ENCODE measurements around the gene EVL. TPM values are rescaled to one million over a fixed set of nuclear protein-coding genes. Genes with fewer than 3 reads are reported as not detected.
"Not testable (repeated sequence)": the region's sequence is repeated elsewhere in the genome, so short reads cannot be mapped to it uniquely, and the experiment has no call there.

EVL gene
- polyA plus RNA-seq (ENCODE audit: insufficient read length in 4 of 4) = 100 to 1,000 TPM; 109 to 184 (median 136) TPM

GRCh38 chr14:100065111-100065871 lies at the start of gene EVL:
EVL (plus strand) TSS chr14:100065422; CDS start chr14:100065501, 79 bp downstream.
- no peak for DNase-seq (ENCODE audit: low read depth in 4 of 4, low spot score in 3 of 4)

DNA sequence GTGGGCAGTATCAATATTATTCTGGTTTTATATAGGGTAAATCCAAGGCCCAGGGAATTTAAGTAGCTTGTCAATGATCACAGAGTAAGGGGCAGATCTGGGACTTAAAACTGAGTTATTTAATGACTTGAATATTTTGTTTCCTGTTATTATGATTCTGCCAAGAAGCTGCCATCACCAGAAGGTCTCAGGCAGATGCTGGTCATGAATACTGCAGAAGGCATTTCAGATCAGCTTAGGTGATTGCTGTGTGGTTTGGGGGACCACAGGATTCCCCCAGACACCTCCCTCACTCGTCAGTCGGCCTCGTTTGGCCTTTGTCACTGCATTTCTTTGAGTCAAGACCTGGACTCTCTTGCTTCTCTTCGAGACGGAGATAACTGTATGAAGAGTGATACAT lies 47.7 kb upstream of the EVL start:
- no peak for DNase-seq (ENCODE audit: low read depth in 4 of 4, low spot score in 3 of 4)

- DNase-seq (ENCODE audit: low read depth in 4 of 4, low spot score in 3 of 4) = no peak
Observed at GRCh38 chr14:100018054-100018453, 47.2 kb upstream of the EVL start.

DNA sequence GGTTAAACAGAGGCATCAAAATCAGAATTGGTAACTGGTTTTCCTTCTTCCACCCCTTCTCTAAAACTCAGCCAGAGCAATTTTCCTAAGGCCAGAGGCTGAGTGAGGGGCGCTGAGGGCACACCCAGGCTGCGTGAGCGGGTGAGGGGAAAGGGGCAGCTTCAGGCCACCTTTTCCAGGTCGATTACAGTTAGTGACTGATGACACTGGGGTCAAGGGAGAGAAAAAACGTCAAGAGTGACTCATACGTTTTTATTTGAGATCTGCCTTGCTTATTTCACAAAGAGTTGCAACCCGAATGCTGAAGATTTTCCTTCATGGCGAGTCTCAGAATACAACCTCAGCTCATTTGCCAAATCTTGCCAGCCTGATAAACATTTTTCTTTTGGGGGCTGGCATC lies 46.7 kb upstream of the EVL start:
- no peak for DNase-seq (ENCODE audit: low read depth in 4 of 4, low spot score in 3 of 4)

DNA sequence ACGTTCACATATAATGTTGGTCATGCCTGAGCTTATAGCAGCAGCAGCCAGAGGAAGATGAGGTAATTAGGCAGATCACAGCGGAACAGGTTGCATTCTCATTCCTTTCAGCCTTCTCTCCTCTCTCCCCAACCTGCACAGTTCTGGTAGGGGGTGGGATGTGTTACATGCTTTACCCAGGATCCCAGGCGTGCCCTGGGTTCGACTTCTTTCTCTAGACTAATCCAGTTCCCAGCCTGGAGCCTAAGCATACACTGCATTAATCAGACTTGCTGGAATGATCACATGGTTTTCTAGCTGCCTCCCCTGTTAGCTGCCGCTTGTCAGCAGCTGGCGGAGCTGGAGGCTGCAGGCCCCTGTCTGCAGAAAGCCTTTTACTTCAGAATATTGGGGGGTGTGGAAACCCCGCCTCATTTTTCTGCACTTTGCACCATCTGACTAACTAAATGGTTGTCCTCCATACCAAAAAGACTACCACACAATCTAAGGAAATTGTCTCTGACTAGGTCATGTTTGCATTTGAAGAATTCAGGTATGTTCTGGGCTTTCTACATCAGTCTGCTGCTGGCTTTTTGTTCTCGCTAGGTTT lies 46.0 kb upstream of the EVL start:
- peak in 3 of 4 donors; percentile 35 to 48 (median 42) for DNase-seq (ENCODE audit: low read depth in 4 of 4, low spot score in 3 of 4)

- no peak for DNase-seq (ENCODE audit: low read depth in 4 of 4, low spot score in 3 of 4)
Observed at GRCh38 chr14:100020629-100021028, 44.6 kb upstream of the EVL start.

DNA sequence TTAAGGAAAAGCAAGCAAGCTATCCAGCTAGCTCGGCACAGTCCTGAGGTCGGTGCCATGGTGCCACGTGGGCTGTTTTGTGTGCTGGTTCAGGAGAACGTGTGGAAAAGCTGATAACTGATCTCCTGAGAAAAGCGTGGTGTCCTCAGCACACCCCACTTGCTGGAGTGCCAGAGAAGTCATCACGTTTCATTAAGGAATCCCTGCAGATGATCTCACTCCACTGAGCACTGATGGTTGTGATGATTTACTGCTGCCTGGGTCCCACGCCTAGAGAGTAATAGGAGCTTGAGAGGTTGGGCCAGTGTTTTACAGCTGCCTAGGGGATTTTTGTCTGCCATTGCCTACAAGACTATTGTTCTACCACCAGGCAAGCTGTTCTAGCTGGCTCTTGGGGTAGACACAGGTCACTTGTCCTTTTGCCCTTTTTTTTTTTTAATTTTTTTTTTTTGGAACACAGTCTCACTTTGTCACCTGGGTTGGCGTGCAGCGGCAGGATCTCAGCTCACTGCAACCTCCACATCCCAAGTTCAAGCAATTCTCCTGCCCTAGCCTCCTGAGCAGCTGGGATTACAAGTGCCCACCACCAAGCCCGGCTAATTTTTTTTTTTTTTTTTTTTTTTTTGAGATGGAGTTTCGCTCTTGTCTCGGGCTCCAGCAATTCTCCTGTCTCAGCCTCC lies 42.3 kb upstream of the EVL start:
- peak in 3 of 4 donors; percentile 38 to 59 (median 48) for DNase-seq (ENCODE audit: low read depth in 4 of 4, low spot score in 3 of 4)

- no peak for DNase-seq (ENCODE audit: low read depth in 4 of 4, low spot score in 3 of 4)
Observed at GRCh38 chr14:100025111-100025510, 40.1 kb upstream of the EVL start.

- no peak for DNase-seq (ENCODE audit: low read depth in 4 of 4, low spot score in 3 of 4)
Observed at GRCh38 chr14:100027771-100028490, 37.3 kb upstream of the EVL start.

DNA sequence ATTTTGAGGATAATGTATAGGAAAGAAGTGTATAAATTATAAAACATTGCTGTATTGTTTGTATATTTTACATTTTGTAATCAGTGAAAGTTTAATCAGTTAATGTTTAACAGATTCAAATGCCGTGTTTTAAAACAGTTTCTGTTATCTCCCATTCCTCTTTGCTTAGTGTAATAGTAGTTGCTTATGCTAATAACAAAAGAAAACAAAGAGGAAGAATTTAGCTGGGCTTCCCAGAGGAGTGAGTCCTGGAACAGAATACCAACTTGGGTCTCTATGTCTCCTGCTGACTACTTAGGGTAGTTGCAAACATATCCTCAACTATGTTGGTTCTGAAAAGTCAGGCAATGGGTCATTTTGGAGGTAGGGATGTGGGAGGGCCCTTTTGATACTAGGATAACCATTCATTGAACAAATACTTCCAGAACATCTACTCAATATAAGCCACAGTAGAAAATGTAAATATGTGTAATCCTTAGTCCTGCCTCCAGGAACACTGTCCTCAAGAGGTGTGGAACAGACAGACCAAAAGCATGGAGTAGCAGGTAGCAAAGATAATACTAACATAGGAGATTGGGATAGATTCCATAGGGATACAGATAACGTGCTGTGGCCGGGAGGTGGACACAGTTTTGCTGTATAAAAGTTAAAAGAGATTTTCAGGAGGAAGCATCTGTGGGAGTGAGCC lies 36.1 kb upstream of the EVL start:
- no peak for DNase-seq (ENCODE audit: low read depth in 4 of 4, low spot score in 3 of 4)

DNA sequence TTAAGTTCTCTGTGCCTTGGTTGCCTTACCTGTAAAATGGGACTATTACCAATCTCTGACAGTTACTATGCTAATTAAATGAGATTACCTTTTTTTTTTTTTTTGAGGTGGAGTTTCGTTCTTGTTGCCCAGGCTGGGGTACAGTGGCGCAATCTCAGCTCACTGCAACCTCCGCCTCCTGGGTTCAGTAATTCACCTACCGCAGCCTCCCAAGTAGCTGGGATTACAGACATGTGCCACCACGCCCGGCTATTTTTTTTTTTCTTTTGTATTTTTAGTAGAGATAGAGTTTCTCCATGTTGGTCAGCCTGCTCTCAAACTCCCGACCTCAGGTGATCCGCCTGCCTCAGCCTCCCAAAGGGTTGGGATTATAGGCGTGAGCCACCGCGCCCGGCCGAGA lies 35.2 kb upstream of the EVL start:
- DNase-seq (ENCODE audit: low read depth in 4 of 4, low spot score in 3 of 4) = not testable (repeated sequence)

GRCh38 chr14:100030452-100031153 lies 34.6 kb upstream of the EVL start:
- no peak for DNase-seq (ENCODE audit: low read depth in 4 of 4, low spot score in 3 of 4)

- DNase-seq (ENCODE audit: low read depth in 4 of 4, low spot score in 3 of 4) = no peak
Observed at GRCh38 chr14:100031506-100032281, 33.5 kb upstream of the EVL start.

- DNase-seq (ENCODE audit: low read depth in 4 of 4, low spot score in 3 of 4) = no peak
Observed at GRCh38 chr14:100032738-100033137, 32.5 kb upstream of the EVL start.

DNA sequence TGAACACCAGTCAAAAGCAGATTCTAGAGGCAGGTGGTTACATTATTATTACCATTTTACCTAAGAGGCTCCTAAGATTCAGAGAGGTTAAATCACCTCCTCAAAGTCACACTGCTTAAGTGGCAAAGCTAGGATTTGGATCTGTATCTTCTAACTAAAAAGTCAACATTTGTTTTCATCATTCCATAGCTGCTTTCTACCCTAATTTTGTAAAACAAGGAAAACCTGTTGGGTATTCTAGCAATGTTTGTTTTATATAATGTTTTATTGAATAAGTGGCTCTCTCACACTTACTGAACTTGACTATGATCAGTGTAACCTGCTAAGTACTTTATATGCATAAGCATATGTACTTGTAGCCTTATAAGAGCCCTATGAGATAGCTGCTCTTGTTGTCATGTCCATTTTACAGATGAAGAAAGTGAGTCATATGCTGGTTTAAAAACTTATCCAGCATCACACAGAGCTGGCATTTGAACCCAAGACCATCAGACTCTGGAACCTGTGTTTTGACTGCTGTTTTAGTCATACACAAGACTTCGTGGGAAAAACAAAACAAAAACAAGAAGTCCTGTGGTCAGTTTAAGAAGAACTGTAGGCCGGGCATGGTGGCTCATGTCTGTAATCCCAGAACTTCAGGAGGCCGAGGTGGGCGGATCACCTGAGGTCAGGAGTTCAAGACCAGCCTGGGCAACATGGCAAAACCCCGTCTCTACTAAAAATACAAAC lies 31.7 kb upstream of the EVL start:
- DNase-seq (ENCODE audit: low read depth in 4 of 4, low spot score in 3 of 4) = no peak

DNA sequence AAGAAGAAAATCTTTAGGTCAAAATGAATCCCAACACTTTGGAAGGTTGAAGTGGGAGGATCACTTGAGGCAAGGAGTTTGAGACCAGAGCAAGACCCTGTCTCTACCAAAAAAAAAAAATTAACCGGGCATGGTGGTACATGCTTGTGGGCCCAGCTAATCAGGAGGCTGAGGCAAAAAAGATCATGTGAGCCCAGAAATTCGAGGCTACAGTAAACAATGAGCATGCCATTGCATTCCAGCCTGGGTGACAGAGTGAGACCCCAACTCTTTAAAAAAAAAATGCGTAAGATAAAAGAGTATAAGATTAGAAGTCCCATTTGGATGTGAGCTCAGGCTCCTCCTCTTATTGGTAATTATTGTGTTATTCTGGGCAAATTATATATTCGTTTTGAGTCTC lies 30.8 kb upstream of the EVL start:
- no peak for DNase-seq (ENCODE audit: low read depth in 4 of 4, low spot score in 3 of 4)

GRCh38 chr14:100034961-100035500 lies 30.2 kb upstream of the EVL start:
- DNase-seq (ENCODE audit: low read depth in 4 of 4, low spot score in 3 of 4) = no peak

DNA sequence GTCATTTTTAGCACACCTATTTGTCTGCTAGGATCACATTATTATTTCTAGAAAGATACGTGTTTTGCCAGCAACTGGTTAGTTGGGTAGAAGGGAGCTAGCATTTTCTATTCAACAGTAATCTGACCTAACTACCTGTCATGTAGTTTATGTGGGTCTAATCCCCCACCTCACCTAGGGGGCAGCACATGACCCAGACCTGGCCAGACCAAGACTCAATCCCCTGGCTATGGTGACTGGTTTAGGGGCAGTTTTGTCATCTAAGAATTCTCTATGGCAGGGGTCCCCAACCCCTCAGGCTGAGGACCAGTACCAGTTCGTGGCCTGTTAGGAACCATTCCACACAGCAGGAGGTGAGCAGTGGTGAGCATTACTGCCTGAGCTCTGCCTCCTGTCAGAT lies 29.5 kb upstream of the EVL start:
- no peak for DNase-seq (ENCODE audit: low read depth in 4 of 4, low spot score in 3 of 4)
